GM19395 (cell line): ENCODE measurements around the gene LRG1.
"Not testable (repeated sequence)": the region's sequence is repeated elsewhere in the genome, so short reads cannot be mapped to it uniquely, and the experiment has no call there.

ENCODE experiments used
- ATAC-seq: cut with Tn5 transposase; IDR thresholded peaks from one replicate; pipeline ENCODE4 v1.9.1; 2021; ENCODE audit warnings: mild to moderate bottlenecking, moderate library complexity; ENCODE audit not compliant: unreplicated experiment

Gene LRG1

DNA sequence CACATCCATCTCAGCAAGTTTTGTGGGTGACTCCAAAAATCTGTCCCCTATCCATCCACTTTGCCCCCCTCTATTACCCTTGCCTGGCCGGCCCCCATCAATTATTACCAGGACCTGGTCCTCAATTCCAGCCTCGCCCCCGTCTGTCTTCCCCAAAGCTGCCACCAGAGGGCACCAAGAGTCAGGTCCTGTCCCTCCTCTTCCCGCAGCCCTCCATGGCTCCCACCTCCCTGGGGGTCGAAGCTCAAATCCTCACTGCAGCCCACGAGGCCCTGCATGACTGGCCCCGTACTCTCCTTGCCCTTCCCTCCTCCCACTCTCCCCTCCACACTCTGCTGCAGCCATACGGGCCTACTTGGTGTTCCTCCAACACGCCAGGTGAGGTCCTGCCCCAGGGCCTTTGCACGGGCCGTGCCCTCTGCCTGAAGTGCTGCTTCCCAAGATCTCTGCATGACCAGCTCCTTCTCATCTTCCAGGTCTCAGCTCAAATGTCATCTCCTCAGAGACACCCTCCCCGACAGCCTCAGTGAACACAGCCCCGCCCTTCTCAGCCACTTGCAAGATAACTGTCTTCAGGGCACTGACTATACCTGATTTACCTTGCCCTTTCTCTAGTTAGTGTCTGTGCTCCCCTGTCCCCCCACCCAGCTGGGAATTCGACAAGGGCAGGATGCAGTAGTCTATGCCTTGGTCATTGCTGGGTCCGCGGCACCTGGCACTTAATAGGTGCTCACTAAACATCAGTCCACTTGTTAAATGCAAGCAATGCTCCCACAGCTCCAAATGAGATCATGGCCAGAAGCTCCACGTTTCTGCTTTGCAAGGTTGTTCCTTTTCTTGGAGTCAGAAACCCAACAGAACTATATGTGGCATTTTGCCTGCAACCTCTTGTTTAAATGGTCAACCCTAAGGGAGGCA is 36.4 kb upstream of the LRG1 start:
- ATAC-seq, result no peak

- ATAC-seq, result no peak
These were observed 35.6 kb upstream of the LRG1 start for GRCh38 chr19:4575267-4576015.

GRCh38 chr19:4573682-4574081 is 33.8 kb upstream of the LRG1 start:
- no peak for ATAC-seq

DNA sequence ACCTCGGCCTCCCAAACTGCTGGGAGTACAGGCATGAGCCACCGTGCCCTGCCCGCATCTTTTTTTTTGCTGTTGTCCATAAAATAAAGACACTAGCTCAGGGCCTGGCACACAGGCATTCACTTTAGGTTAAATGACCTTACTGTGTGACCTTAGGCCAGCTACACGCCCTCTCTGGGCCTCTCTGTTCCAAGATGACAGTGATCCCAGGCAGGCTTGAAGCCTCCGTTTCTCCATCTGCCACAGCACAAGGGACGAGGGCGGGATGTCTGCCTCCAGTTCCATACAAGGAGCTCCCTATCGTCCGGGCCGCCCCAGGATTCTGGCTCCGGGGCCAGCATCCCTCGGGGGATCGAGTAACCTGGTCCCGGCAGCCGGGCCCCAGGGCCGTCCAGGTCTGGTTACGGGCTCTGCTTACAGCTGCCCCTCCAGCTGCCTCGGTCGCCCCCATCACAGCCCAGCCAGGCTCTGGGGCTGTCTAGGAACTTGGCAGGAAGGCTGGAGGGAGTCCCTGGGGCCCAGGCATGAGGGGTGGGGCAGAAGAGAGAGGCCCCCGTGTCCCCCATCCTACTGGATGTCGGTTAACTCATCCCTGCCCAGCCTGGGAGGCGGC is 31.6 kb upstream of the LRG1 start:
- no peak for ATAC-seq

GRCh38 chr19:4570916-4571304 is 31.1 kb upstream of the LRG1 start:
- ATAC-seq, result no peak

- no peak for ATAC-seq
These were observed 30.6 kb upstream of the LRG1 start for GRCh38 chr19:4570402-4570801.

DNA sequence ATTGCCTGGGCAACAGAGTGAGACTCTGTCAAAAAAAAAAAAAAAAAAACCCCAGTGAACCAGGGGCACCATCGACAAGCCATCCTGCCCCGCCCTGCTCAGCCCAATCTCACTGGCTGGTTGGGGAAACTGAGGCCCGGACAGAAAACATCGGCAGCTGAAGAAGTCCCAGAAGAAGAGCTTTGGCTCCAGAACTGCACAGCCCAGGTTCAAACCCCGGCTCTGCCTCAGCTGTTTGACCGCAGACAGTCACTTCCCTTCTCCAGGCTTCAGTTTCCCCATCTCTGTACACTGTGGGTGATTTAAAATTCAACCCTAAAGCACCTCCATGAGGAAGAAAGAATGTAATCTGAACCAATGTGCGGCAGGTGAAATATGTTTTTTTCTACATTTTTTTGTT is 29.1 kb upstream of the LRG1 start:
- ATAC-seq, result no peak

DNA sequence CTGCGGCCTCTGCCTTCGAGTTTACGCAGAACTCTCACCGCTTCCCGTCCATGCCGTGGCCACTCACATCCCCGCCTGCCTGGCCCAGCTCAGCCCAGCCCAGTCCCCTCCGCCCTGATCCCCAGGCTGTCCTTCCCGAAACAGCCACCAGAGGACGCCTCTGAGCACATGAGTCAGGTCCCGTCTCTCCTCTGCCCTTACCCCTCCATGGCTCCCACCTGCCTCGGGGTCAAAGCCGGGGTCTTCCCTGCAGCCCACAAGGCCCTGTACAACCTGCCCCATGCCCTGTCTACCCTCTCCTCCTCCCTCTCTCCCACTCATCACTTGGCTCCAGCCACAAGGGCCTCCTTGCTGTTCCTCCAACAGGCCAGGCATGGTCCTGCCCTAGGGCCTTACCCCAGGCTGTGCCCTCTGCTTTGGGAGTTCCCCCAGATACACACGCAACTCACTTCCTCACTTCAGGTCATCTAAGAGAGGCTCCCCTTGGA is 27.8 kb upstream of the LRG1 start:
- ATAC-seq, result no peak

DNA sequence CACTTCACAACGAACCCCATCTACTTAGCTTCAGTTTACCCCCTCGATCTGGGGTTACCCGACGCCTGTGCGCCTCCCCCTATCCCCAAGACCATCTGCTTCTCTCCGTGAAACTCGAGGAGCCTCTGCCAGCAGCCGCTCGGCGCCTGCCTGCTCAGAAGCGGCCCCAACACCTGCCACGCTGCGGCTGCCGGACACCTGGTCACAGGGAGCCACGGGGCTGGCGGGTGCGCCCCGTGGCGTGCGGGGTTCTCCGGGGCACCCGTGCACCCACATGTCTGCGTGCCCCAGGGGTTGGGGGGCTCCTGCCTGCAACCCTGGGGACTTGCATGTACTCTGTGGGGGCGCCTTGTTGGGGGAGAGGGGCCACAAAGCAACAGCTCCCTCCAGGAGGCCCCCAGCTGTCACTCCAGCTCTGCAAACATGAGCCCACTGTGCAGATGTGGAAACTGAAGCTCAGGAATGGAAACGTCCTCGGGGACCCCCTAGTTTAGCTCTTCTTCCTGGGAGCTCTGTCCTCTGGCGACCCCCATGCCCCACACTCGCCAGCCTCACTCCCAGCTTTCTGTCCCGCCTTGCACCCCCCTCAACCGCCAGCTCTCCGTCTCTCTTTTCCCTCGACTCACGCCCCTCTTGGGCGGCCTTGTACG is 26.7 kb upstream of the LRG1 start:
- ATAC-seq, result no peak

GRCh38 chr19:4563562-4563961 is 23.7 kb upstream of the LRG1 start:
- not testable (repeated sequence) for ATAC-seq

DNA sequence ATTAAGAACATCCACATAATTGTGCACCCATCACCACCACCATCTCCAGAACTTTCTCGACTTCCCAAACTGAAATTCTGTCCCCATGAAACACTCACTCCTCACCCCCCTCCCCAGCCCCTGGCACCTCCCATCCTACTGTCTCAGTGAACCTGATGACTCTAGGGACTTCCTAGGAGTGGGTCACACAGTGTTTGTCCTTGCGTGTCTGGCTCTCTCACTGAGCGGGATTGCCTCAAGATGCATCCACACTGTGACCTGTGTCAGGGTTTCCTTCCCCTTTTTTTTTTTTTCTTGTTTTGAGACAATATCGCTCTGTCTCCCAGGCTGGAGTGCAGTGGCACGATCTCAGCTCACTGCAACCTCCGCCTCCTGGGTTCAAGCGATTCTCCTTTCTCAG is 22.2 kb upstream of the LRG1 start:
- not testable (repeated sequence) for ATAC-seq

- ATAC-seq, result no peak
These were observed 19.7 kb upstream of the LRG1 start, which contains the start of gene SEMA6B for GRCh38 chr19:4559569-4559968. SEMA6B (minus strand) TSS chr19:4559684; CDS start chr19:4558457, 1,227 bp downstream.

DNA sequence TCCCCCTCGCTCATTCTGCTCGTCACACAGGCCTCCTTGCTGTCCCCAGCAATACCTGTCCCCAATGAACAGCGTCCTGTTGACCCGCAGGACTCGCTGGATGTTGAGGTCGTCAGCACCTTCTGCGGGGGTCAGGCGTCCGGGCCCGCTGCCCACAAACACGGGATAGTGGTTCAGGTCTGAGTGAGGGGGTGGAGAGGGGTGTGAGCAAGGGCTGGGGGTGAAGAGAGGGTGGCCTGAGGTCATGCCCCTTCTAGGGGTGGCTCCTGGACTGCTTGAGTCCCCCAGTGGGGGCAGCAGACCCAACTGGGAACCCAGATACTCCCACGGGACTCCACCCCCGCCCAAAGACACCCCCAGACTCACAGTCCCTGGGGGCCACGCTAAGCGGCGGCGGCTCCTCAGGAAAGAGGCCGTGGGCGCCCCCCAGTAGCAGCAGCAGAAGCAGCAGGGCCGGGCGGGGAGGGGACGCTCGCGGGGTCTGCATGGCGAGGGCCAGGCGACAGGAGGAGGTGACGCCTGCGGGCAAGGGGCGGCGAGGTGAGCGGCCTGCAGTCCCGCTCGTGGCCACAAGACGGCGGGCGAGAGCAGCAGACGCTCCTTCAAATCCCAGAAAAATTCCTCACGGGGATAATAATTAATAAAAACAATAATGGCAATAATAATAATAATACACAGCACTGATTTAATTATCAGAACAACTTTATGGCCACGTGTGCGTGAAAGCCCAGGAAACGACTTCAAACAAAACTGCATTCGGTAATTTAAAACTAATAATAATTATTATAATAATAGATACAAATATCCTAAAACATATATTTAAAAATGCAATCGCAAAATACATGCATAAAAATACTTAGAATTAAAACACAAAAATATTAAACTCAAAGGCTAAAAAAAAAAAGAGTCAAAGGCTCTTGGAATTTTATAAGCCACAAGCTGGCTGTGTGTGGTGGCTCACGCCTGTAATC is 18.4 kb upstream of the LRG1 start:
- ATAC-seq, result no peak

DNA sequence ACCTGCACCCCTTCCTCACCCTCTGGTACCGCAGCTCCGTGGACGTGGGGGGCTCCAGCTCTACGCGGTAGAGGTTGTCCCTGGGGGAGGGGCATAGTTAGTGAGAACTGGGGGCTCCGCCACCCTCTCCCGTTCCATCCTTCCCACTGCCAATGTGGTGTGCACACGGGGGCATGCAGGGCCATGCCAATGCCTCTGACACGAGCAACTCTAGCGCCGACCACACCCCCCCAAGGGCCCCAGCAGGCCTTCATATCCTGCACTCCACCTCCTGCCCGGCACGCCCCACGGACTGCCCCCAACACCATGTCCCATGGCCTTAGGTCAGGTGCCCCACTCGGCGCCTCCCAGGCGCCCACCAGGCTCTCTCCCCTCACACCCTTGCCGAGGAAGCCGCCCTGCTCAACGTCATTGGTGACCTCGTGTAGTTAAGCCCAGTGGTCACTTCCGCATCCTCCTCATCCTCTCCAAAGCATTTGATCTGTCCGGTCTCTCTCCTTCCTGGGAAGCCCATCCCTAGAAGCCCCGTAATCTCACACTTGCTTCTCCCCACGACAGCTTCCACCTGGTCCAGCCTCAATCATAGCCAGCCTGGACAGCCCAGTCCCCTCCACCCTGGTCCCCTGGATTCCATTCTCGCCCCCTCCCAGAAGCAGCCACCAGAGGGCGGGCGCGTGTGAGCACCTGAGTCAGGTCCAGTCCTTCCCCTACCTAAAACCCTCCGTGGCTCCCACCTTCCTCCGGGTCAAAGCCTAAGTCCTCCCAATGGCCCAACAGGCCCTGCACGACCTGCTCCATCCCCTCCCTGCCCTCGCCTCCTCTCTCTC is 17.5 kb upstream of the LRG1 start:
- ATAC-seq, result no peak

DNA sequence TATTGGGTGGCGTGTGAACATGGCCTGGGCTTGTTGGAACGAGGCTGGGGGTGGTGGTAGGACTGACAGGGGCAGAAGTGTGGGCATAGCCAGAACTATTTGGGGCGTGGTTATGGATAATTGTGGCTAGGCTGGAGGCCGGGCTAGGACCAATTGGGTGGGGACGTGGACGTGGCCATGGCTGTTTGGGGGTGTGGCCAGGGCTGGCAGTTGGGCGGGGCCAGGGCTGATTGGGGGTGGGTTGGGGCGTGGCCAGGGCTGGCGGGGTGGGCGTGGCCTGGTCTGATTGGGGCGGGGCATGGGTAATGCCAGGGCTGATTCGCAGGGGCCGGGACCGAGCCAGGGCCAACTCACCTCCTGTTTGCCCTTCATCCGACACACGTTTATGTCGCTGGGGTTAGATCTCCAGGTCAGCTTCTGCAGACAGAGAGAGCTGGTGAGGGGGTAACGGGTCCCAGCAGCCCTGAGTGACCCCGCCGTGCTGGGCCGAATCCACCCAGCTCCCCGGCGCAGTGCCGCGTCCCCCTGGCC is 16.8 kb upstream of the LRG1 start:
- no peak for ATAC-seq

DNA sequence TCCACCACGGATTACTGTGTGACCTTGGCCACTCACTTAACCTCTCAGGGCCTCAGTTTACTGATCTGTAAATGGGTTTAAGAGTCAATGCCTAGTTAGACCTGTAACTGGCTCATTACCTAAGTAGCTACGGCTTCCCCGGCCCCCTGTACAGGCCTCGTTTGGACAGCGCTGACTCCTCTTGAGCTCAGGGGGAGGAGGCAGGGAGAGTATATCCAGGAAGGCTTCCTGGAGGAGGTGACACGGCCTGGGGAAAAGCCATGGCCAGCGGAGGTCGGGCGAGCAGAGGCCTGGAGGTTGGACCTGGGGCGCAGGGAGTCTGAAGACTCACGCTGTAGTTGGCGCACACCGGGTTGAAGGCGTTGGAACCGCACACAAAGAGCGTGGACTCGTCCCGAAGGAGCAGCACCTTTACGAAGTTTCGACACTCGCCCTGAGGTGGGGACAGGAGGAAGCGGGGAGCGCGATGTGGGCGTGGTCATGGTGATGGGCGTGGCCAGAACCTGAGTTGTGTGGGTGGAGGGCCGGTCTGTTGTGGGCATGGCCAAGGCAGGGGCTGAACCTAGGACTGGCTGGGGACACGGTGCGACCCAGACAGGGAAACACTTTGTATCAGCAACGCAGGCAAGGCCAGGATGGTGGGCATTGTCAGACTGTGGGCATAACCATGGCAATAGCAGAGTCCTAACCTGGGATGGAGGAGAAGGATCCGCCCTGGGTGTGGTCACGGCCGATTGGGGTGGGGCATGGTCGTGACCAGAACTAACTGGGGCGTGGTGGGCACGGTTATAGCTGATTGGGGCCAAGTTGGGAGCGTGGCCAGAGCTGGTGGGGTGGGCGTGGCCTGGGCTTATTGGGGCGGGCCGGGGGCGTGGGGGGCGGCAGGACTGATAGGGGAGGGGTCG is 16.1 kb upstream of the LRG1 start:
- no peak for ATAC-seq

- ATAC-seq, result no peak
These were observed 14.9 kb upstream of the LRG1 start for GRCh38 chr19:4554717-4555116.

DNA sequence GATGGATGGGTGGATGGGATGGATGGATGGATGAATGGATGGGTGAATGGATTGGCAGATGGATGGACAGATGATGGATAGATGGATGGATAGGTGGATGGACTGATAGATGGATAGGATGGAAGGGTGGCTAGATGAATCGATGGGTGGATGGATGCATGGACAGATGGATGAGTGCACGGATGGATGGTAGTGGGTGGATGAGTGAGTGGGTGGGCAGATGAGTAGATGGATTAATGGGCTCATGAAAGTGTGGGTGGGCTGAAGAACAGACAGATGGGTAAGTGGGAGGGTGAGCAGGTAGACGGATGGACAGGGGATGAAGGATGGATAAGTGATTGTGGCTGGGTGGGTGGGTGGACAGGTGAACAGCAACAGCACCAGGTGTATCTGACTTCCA is 13.9 kb upstream of the LRG1 start:
- ATAC-seq, result no peak
